NOMO-1 treated with DMSO at 0.1 percent for 48 hours (cell line): ENCODE data around the gene PTPA.

Experiments
- DNase-seq: peaks from one replicate; lab custom pipeline; 2025; ENCODE audit not compliant: unreplicated experiment; lab: John Stamatoyannopoulos, UW

Gene PTPA

GRCh38 chr9:129110740-129111527 is at the start of gene PTPA, which contains the start of gene CRAT:
TSS of gene PTPA (plus strand) at chr9:129111415. CDS start at chr9:129111601, 186 bp downstream.
TSS of gene CRAT (minus strand) at chr9:129110793. CDS start at chr9:129110509, 284 bp downstream.
- DNase-seq, result peak; percentile 87

- no peak for DNase-seq
Observed at GRCh38 chr9:129063061-129063460, 48.2 kb upstream of the PTPA start.

- no peak for DNase-seq
Observed at GRCh38 chr9:129064499-129064908, 46.7 kb upstream of the PTPA start.

GRCh38 chr9:129068110-129068509 is 43.1 kb upstream of the PTPA start:
- no peak for DNase-seq

- peak; percentile 87 for DNase-seq
Observed at GRCh38 chr9:129068990-129069861, 42.0 kb upstream of the PTPA start.

GRCh38 chr9:129069862-129070641 is 41.2 kb upstream of the PTPA start:
- DNase-seq, result no peak

- no peak for DNase-seq
Observed at GRCh38 chr9:129070696-129071525, 40.3 kb upstream of the PTPA start.

GRCh38 chr9:129071526-129072126 is 39.6 kb upstream of the PTPA start:
- no peak for DNase-seq

- DNase-seq, result no peak
Observed at GRCh38 chr9:129072171-129072570, 39.0 kb upstream of the PTPA start.

GRCh38 chr9:129073404-129073803 is 37.8 kb upstream of the PTPA start:
- no peak for DNase-seq

- no peak for DNase-seq
Observed at GRCh38 chr9:129074106-129074505, 37.1 kb upstream of the PTPA start.

GRCh38 chr9:129075996-129076639 is 35.1 kb upstream of the PTPA start:
- DNase-seq, result no peak

GRCh38 chr9:129076640-129077037 is 34.6 kb upstream of the PTPA start:
- no peak for DNase-seq

GRCh38 chr9:129077236-129077635 is 34.0 kb upstream of the PTPA start:
- no peak for DNase-seq

GRCh38 chr9:129078691-129079503 is 32.3 kb upstream of the PTPA start:
- no peak for DNase-seq

- DNase-seq, result no peak
Observed at GRCh38 chr9:129079829-129080228, 31.4 kb upstream of the PTPA start.

- DNase-seq, result peak; percentile 5
Observed at GRCh38 chr9:129080298-129080600, 31.0 kb upstream of the PTPA start.

GRCh38 chr9:129080601-129081387 is 30.4 kb upstream of the PTPA start, which contains the start of gene DOLPP1:
TSS of gene DOLPP1 (plus strand) at chr9:129081111. CDS start at chr9:129081132, 21 bp downstream.
- DNase-seq, result peak; percentile 95
